HUDEP-2 (cell line): ENCODE data around the gene LIPE.
"Not testable (repeated sequence)": the region's sequence is repeated elsewhere in the genome, so short reads cannot be mapped to it uniquely, and the experiment has no call there.

Experiments used
- DNase-seq, 76 experiments: peaks; one replicate each; lab custom pipeline; 2025; ENCODE audit not compliant: unreplicated experiment in 76 of 76; lab: John Stamatoyannopoulos, UW

The LIPE gene

GRCh38 chr19:42427313-42427712 lies at the start of gene LIPE:
TSS of gene LIPE (minus strand) at chr19:42427388. CDS start at chr19:42427149, 239 bp downstream.
- no peak for DNase-seq

- DNase-seq, result no peak
These were observed 48.2 kb upstream of the LIPE start for GRCh38 chr19:42475366-42475765.

- DNase-seq, result no peak
These were observed 47.6 kb upstream of the LIPE start for GRCh38 chr19:42474743-42475142.

DNA sequence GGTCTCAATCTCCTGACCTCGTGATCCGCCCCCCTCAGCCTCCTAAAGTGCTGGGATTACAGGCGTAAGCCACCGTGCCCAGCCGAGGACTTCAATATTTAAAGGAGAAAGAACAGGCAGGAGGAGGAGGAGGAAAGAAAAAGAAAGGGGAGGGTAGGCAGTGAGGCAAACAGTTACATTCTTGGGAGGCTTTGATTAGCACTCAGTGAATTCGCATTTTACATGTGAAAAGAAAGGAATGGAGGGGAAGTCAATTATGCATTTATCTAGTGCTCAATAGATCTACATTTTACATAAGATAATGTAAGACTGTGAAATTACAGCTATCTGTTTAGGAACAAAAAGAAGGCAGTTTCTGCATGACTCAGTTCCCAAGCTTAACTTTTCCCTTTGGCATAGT lies 46.5 kb upstream of the LIPE start:
- DNase-seq, result no peak

DNA sequence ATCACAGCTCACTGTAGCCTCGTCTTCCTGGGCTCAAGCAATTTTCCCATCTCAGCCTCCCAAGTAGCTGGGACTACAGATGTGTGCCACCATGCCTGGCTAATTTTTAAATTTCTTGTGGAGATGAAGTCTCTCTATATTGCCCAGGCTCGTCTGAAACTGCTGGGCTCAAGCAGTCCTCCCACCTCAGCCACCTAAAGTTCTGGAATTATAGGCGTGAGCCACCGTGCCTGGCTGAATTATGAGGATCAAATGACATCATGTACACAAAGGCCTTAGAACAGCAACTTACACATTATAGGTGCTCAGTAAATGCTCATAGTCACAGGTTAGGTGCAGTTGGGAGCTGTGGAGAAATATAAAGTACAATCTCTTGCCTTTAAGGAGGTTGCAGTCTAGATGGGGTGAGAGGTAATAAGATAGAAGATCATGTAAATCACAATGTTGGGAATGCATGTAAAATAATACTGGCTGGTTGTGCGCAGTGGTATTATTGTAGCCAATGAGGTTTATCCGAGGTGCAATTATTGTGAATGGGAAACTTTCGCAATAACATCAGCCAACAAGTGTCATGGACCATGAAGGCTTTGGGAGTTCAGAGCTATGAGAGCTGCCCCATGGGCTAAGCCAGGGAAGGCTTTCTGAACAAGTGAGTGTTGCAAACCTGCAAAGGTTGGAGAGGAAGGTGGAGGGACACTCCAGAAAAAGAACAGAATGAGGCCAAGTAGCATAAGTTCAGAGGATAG lies 45.4 kb upstream of the LIPE start:
- no peak for DNase-seq

DNA sequence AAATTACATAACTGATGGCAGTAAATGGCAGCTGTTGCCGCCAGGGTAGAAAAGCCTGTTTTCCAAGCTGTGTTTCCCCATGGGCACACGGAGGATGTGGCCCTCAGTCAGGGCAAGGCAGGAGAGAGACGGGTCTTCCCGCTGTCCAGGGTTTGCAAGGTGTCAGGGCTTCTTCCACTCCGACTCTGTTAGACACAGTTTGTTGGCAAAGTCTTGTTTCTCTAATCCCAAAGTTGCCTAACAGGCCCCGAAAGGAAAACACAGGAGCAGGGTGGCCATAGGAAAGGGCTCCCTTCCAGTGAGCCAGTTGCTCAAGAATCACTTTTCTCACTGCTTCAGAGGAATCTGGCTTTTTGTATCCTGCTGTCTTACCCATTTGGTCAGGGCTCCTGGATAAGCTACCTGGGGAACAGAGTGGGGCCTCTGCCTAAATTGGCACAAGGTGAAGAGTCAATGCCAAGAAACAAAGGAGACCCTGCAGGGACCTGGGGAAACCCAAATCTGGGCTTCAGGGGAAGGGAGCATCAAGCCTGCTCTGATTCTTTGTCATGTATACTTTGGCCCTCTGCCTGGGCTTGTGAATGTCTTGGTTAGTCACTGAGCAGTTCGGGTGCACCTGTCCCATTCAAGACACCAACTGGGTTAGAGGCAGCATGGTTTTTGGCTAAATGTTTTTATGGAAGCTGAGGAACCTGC lies 44.5 kb upstream of the LIPE start:
- no peak for DNase-seq

DNA sequence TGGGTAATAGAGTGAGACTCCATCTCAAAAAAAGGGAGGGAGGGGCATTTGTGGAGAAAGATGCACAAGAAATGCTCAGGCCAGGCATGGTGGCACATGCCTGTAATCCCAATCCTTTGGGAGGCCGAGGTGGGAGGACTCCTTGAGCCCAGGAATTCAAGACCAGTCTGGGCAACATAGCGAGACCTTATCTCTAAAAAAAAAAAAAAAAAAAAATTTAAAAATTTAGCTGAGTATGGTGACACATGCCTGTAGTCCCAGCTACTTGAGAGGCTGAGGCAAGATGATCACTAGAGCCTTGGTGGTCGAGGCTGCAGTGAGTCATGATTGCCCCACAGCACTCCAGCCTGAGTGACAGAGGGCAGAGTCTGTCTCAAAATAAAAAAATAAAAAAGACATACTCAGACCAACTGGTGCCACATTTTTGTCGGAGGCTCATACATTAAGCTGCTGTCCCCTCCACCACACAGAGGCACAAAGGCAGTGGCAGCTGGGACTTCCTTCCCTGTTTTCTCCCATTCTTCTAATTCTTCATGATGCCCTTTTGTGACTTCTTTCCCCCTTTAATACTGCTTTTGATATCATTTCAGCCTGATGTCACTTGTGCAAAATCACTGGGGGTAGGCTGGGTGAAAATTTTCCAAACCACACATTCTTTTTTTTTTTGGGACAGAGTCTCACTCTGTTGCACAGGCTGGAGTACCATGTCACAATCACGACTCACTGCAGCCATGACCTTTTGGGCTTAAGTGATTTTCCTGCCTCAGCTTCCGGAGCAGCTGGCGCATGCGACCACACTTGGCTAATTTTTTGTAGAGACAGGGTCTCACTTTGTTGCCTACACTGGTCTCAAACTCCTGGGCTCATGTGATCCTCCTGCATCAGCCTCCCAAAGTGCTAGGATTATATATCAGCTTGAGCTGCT lies 42.4 kb upstream of the LIPE start:
- DNase-seq, result no peak

DNA sequence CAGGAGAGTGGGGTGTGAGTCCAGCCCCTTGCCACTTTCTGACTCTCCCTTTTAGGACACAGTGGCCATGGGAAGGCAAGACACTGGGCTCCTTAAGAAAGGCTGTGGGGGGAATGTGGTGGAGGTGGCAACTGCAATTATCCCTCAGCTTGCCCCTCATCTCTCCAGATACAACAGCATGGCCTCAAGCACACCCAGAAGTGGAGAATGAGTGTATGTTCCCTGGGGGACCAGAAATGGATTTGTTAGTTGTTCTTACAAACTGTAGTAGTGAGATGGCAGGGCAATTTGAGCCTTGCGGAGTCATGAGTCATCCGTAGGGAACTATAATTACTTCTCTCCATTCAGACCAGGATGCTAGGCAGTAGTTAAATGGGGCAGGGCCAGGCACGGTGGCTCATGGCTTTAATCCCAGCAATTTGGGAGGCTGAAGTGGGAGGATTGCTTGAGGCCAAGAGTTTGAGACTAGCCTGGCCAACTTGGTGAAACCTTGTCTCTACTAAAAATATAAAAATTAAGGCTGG lies 41.1 kb upstream of the LIPE start:
- DNase-seq, result no peak

DNA sequence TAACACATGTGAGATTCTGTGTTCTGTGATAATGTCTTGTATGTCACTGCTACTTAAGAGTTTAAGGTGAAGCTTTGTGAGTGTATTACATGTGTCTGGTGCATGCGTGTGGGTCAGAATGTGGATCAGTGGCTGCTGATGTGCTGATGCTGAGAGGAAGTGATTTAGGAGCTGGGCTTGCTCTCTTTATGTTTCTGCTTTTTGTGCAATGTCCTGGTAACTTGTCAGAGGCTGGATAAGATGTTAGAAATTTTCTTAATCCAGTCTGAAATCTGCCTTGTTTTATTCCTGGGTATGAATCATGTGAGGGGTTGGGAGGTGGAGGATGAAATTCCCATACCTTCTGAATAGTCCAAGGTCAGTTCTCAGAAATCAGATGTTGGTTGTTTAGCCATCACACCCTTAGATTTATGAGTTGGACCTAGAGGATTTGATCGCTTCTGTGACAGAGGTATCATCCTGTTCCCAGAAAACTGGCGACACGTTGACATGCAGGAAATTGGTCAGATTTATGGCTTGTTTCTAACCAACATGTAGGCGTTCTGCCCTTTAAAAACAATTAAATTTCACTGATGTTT lies 40.1 kb upstream of the LIPE start:
- no peak for DNase-seq

- DNase-seq, result no peak
These were observed 39.5 kb upstream of the LIPE start for GRCh38 chr19:42466521-42467182.

DNA sequence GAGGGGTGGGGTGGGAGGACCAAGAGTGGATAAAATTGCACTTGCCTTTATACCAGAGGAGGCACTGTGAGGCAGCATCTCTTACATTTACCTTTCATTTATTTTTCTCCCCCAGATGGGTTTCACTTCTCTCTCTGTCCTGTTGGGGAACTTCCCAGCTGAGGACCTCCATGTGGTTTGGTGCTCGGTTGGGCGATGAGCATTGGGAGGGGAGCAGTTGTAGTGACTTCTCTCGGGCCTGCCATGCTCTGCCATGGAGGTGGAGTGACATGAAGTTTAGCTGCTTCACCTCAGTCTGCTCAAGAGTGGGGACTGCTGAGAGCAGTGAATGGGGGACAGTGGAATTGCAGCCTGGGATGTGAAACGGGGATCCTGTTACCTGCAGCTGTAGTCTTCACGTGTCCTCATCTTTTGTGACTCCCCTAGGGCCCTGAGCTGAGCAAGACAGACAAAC lies 38.7 kb upstream of the LIPE start:
- no peak for DNase-seq

DNA sequence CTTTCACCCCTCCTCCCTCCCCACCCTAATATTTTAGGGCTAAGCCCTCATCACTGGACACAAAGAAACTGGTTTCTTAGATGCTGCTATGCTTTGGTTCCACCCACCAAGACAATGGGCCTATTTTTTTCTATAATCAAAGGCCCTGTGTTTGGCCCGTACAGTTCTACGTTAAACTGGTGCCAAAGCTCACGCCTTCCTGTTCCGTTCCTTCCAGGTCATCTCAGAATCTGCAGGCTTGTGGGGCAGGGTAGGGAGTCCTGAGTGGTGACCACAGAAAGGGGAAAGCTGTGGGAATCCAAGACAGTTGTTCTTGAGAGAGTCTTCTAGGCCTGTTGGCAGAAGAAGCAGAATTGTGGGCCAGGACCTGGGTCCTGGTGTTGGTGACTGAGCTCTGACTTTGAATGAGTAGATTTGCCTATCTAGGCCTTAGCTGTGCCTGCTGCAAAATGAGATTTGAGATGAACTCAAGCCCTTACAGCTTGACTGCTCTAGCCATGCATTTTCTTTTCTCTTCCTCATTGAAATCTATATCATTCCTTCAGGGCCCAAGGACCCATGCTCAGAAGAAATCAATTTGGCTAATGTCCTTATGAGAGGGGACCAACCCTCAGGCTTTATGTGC lies 34.6 kb upstream of the LIPE start:
- DNase-seq, result no peak

GRCh38 chr19:42461231-42461630 lies 34.0 kb upstream of the LIPE start:
- DNase-seq, result not testable (repeated sequence)

DNA sequence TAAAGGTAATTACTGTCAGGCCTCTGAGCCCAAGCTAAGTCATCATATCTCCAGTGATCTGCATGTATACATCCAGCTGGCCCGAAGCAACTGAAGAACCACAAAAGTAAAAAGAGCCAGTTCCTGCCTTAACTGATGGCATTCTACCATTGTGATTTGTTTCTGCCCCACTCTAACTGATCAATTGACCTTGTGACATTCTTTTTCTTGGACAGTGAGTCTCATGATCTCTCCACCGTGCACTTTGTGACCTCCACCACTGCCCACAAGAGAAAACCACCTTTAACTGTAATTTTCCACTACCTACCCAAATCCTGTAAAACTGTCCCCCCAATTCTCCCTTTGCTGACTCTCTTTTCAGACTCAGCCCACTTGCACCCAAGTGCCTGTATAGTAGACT lies 32.7 kb upstream of the LIPE start:
- DNase-seq, result no peak

DNA sequence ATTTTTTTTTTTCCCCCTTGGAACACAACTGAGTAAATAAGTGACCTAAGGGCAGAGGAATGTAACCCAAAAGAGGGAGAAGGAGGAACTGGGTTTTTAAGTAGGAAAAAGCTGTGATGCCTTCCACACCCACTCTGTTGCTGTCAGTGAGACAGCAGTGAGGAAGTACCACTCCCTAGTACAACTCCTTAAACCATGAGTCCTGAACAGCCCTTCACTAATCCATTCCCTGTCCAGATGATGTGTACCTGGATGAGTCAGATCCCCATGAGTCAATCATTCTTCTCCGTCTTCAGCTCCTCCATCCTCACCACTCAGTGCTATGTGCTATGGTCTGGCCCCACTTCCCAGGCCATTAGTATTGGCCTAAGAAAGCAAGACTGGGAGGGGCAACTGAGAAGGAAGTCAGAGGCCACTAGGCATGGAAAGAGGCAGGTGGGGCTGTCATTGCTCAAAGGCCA lies 28.5 kb upstream of the LIPE start:
- DNase-seq, result no peak

GRCh38 chr19:42455086-42455485 lies 27.9 kb upstream of the LIPE start:
- DNase-seq, result no peak

- no peak for DNase-seq
These were observed 25.4 kb upstream of the LIPE start for GRCh38 chr19:42452590-42452989.

GRCh38 chr19:42450314-42450934 lies 23.2 kb upstream of the LIPE start:
- peak in 71 of 76 experiments; percentile 27 to 91 (median 69) for DNase-seq

DNA sequence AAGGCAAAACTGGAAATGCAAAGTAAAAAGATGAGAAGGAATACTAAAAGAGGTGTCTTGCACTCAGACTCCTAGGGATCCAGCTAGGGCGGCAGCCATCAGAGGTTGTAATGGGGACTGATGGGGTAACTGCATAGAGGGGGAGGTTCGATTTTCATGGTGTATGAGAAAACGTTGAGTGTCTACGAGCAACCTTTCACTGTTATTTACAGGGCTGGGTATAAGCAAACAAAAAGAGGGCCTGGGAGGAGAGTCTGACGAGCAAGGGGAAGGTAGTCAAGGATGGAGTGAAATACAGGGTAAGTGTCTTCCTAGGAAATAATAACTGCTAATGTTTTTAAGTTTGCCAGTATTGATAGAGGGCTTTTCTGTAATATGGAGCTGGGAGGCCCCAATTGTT lies 21.1 kb upstream of the LIPE start:
- DNase-seq, result not testable (repeated sequence)
